SK-N-SH treated with all-trans-retinoic acid at 6 μM for 48 hours (cell line): ENCODE measurements around the gene NUDT9.
"Not testable (repeated sequence)": the region's sequence is repeated elsewhere in the genome, so short reads cannot be mapped to it uniquely, and the experiment has no call there.

Source experiments
- ESRRG ChIP-seq: fragments of 250-450 bp; sonication (Bioruptor Pico); IDR thresholded peaks from 2 replicates; pipeline ENCODE4 v1.6.1; 2021; ENCODE audit warnings: mild to moderate bottlenecking
- ISL1 ChIP-seq: fragments of 250-450 bp; sonication (Bioruptor Pico); IDR thresholded peaks from 2 replicates; pipeline ENCODE4 v2.1.2; 2022; ENCODE audit warnings: mild to moderate bottlenecking, moderate library complexity
- OSR1 ChIP-seq: fragments of 250-450 bp; sonication (Bioruptor Pico); IDR thresholded peaks from 2 replicates; pipeline ENCODE4 v1.8.0; 2022; ENCODE audit warnings: moderate library complexity, mild to moderate bottlenecking, inconsistent platforms
- PATZ1 ChIP-seq: fragments of 250-450 bp; sonication (Bioruptor Pico); IDR thresholded peaks from 2 replicates; pipeline ENCODE4 v1.8.0; 2020; ENCODE audit warnings: mild to moderate bottlenecking, moderate library complexity, borderline replicate concordance
- POU6F1 ChIP-seq: fragments of 250-450 bp; sonication (Bioruptor Pico); IDR thresholded peaks from 2 replicates; pipeline ENCODE4 v1.8.0; 2021; ENCODE audit warnings: low read depth, mild to moderate bottlenecking, moderate library complexity, borderline replicate concordance
- ZFP30 ChIP-seq: fragments of 450-650 bp; formaldehyde crosslinking; IDR thresholded peaks from 2 replicates; pipeline ENCODE4 v1.5.0; 2022; ENCODE audit warnings: mild to moderate bottlenecking, moderate library complexity
- ZNF70 ChIP-seq: fragments of 450-650 bp; formaldehyde crosslinking; IDR thresholded peaks from 2 replicates; pipeline ENCODE4 v1.5.0; 2020; ENCODE audit warnings: mild to moderate bottlenecking, moderate library complexity

- TF ChIP-seq ISL1 (CRISPR knock-in tag); ZFP30 (CRISPR knock-in tag); ZNF70; PATZ1 (CRISPR knock-in tag); ESRRG (CRISPR knock-in tag); POU6F1 (CRISPR knock-in tag); OSR1 (CRISPR knock-in tag): not testable (repeated sequence)
These were observed 69.5 kb downstream of the NUDT9 start for GRCh38 chr4:87491851-87492250.
